B cell (primary cell): ENCODE data around the gene SLC18A2. TPM values are rescaled to one million over a fixed set of nuclear protein-coding genes. Genes with fewer than 3 reads are reported as not detected.
"Not testable (repeated sequence)": the region's sequence is repeated elsewhere in the genome, so short reads cannot be mapped to it uniquely, and the experiment has no call there.

ENCODE experiments used
- ATAC-seq: fragments of 200-7000 bp; cut with Tn5 transposase; one replicate; pipeline ENCODE4 v1.10.0; 2021; ENCODE audit warnings: low read depth, mild to moderate bottlenecking, moderate number of reproducible peaks, moderate library complexity
- CTCF ChIA-PET: fragments of 350-600 bp; sonication (Branson Sonifier 250); formaldehyde crosslinking; loops from one replicate; lab custom pipeline; 2021; ENCODE audit warnings: antibody characterized with exemption, inconsistent platforms; lab: Charles Lee
- POLR2A ChIA-PET: fragments of 350-600 bp; sonication (Branson Sonifier 250); formaldehyde crosslinking; loops from one replicate; lab custom pipeline; 2021; ENCODE audit warnings: antibody characterized with exemption; lab: Charles Lee
- DNase-seq: peaks from one replicate; pipeline ENCODE4 v3.0.0; 2013
- H2AFZ ChIP-seq: 2 replicates; pipeline ENCODE4 v1.6.1; 2012; ENCODE audit warnings: mild to moderate bottlenecking, low read depth, low read length; ENCODE audit not compliant: insufficient read depth, poor library complexity, severe bottlenecking
- H3K27ac ChIP-seq, 2 donors: 1 replicate in 1 of 2; 2 replicates in 1 of 2; pipeline ENCODE4 v1.5.1; 2012 to 2013; ENCODE audit warnings: low read length in 2 of 2, mild to moderate bottlenecking in 2 of 2, moderate library complexity in 1 of 2
- H3K27me3 ChIP-seq, 4 experiments: fragments of 200-600 bp in 1 of 4; sonication (generic) in 1 of 4; replicated peaks in 1 of 4; 1 replicate in 2 of 4; 2 replicates in 2 of 4; pipeline versions ENCODE4 v1.6.1 to v1.7.0; 2013 to 2016; ENCODE audit warnings: low read length in 3 of 4, mild to moderate bottlenecking in 2 of 4, mixed read lengths in 1 of 4, moderate library complexity in 1 of 4; ENCODE audit not compliant: insufficient read depth in 4 of 4, control insufficient read depth in 3 of 4; ENCODE audit errors: control extremely low read depth in 1 of 4
- H3K36me3 ChIP-seq, 2 experiments: replicated peaks in 1 of 2; 1 replicate in 1 of 2; 2 replicates in 1 of 2; pipeline versions ENCODE4 v1.6.1 to v1.7.1; 2013; ENCODE audit warnings: low read length in 1 of 2; ENCODE audit not compliant: insufficient read depth in 2 of 2, control insufficient read depth in 1 of 2; ENCODE audit errors: control extremely low read depth in 1 of 2, extremely low read depth in 1 of 2
- H3K4me1 ChIP-seq, 2 donors: fragments of 200-600 bp in 1 of 2; sonication (generic) in 1 of 2; 1 replicate in 1 of 2; 2 replicates in 1 of 2; pipeline versions ENCODE4 v1.5.1 to v1.6.1; 2013 to 2017; ENCODE audit warnings: low read length in 2 of 2; ENCODE audit not compliant: control insufficient read depth in 2 of 2, insufficient read depth in 2 of 2
- H3K4me2 ChIP-seq: replicated peaks from 2 replicates; pipeline ENCODE3; 2012; ENCODE audit warnings: mild to moderate bottlenecking, low read depth, low read length; ENCODE audit not compliant: poor library complexity, severe bottlenecking
- H3K4me3 ChIP-seq, 5 experiments: fragments of 200-600 bp in 1 of 5; sonication (generic) in 1 of 5; 1 replicate in 3 of 5; 2 replicates in 2 of 5; pipeline versions ENCODE4 v1.5.1 to v1.7.0; 2011 to 2016; ENCODE audit warnings: low read length in 4 of 5, mild to moderate bottlenecking in 4 of 5, low read depth in 2 of 5, control low read depth in 1 of 5, moderate library complexity in 1 of 5; ENCODE audit not compliant: insufficient read depth in 1 of 5; ENCODE audit errors: control extremely low read depth in 1 of 5, extremely low read depth in 1 of 5
- H3K79me2 ChIP-seq: fragments of 200-600 bp; sonication (generic); one replicate; pipeline ENCODE4 v1.6.0; 2016; ENCODE audit warnings: low read length; ENCODE audit not compliant: control insufficient read depth, insufficient read depth
- H3K9ac ChIP-seq: fragments of 200-600 bp; sonication (generic); 2 replicates; pipeline ENCODE4 v1.6.1; 2017; ENCODE audit warnings: mild to moderate bottlenecking, low read length, moderate library complexity
- H3K9me3 ChIP-seq, 3 donors: one replicate each; pipeline versions ENCODE4 v1.6.1 to v1.7.1; 2013; ENCODE audit warnings: low read length in 2 of 3; ENCODE audit not compliant: control insufficient read depth in 2 of 3, insufficient read depth in 1 of 3; ENCODE audit errors: control extremely low read depth in 1 of 3
- H4K20me1 ChIP-seq: 2 replicates; pipeline ENCODE4 v1.6.0; 2012; ENCODE audit warnings: mild to moderate bottlenecking, low read length; ENCODE audit not compliant: insufficient read depth, control insufficient read depth, poor library complexity, severe bottlenecking
- H3K27ac Mint-ChIP-seq: one replicate; pipeline ENCODE4 v1.8.0; 2021; ENCODE audit warnings: mixed read lengths
- H3K27me3 Mint-ChIP-seq: one replicate; pipeline ENCODE4 v1.8.0; 2021; ENCODE audit warnings: mixed read lengths
- H3K4me1 Mint-ChIP-seq: one replicate; pipeline ENCODE4 v1.8.0; 2021; ENCODE audit warnings: mixed read lengths
- H3K4me3 Mint-ChIP-seq: one replicate; pipeline ENCODE4 v1.8.0; 2021; ENCODE audit warnings: mixed read lengths
- H3K9me3 Mint-ChIP-seq: one replicate; pipeline ENCODE4 v1.8.0; 2022; ENCODE audit warnings: mixed read lengths; ENCODE audit not compliant: insufficient read depth
- CTCF ChIP-seq: fragments of 200-600 bp; IDR thresholded peaks from one replicate; pipeline ENCODE4 v1.8.0; 2022; ENCODE audit warnings: antibody characterized with exemption, mild to moderate bottlenecking
- EZH2 ChIP-seq: IDR thresholded peaks from 2 replicates; pipeline ENCODE4 v1.6.1; 2012; ENCODE audit warnings: borderline replicate concordance, low read depth, mild to moderate bottlenecking, moderate library complexity, low read length; ENCODE audit not compliant: insufficient read depth, poor library complexity, severe bottlenecking
- WGBS: methylation state at CpG from one replicate; pipeline ENCODE4 v1.1.5; 2013; ENCODE audit warnings: missing lambda C conversion rate; ENCODE audit not compliant: insufficient coverage; 5-methylcytosine and 5-hydroxymethylcytosine counted together
- intact Hi-C: fragments of 100-400 bp; cut with micrococcal nuclease; formaldehyde crosslinking; loops from one replicate; pipeline ENCODE4 v1.10.0; 2022
- polyA plus RNA-seq: library from polyadenylated mRNA; depleted of rRNA; stranded (reverse); fragments of >200 nt; gene quantifications from 2 replicates; pipeline ENCODE4 v1.2.3, GENCODE V29; 2012
- total RNA-seq, 2 donors: library from RNA; stranded (reverse); fragments of 120-200 nt in 1 of 2; gene quantifications; 1 replicate in 1 of 2; 2 replicates in 1 of 2; pipeline versions ENCODE4 v1.2.3 to v1.2.4, GENCODE V29; 2013 to 2022

The SLC18A2 gene
- total and polyA plus RNA-seq, 2 donors (not counting 1 experiment from before 2014, with no cell fraction given): not detected

GRCh38 chr10:117300671-117301070 lies 59.8 kb downstream of the SLC18A2 start:
- H3K4me3 ChIP-seq: no peak overlapping the region
- H4K20me1 ChIP-seq: no peaks in the 10 kb centered on the region
- Mint-ChIP-seq H3K4me3 (no peak overlapping the region), H3K27ac (no peak overlapping the region), H3K9me3 (peaks cover 9% of the 10 kb centered on the region), H3K4me1 (no peaks in the 10 kb centered on the region), H3K27me3 (no peaks in the 10 kb centered on the region)
- no peak overlapping the region for H2AFZ ChIP-seq
- no peaks in the 10 kb centered on the region for H3K4me1 ChIP-seq
- H3K4me2 ChIP-seq: no peak overlapping the region
- peaks cover 1 to 12% (median 11%) of the 10 kb centered on the region in 3 donors for H3K9me3 ChIP-seq
- ChIA-PET POLR2A (no interaction called here), CTCF (interaction anchor here (1.7 kb wide), 1 partner anchor 14 kb away, joined by 4 read pairs; no protein-coding TSS in a partner anchor)
- intact Hi-C loops: no loop called here
- ATAC-seq (no peak), DNase-seq (no peak)
- H3K27ac ChIP-seq: no peak overlapping the region
- no CpG with 5 or more reads among the region's 1 CpG for WGBS
- no peaks in the 10 kb centered on the region for H3K27me3 ChIP-seq
- H3K79me2 ChIP-seq: no peaks in the 10 kb centered on the region
- H3K36me3 ChIP-seq: peaks cover 0 to 7% of the 10 kb centered on the region in 2 experiments
- no peak overlapping the region for H3K9ac ChIP-seq
- TF ChIP-seq CTCF (no peak), EZH2 (no peak)

GRCh38 chr10:117303451-117303850 lies 62.5 kb downstream of the SLC18A2 start:
- CTCF ChIA-PET, H3K4me3 ChIP-seq, H3K27ac Mint-ChIP-seq: not testable (repeated sequence)

More at GRCh38 chr10:117303451-117303850, 62.5 kb downstream of the SLC18A2 start:
- intact Hi-C loops, H2AFZ ChIP-seq, DNase-seq, H3K79me2 ChIP-seq, H3K9me3 Mint-ChIP-seq, POLR2A ChIA-PET, H3K27me3 Mint-ChIP-seq, H3K9ac ChIP-seq, H3K4me1 Mint-ChIP-seq, H3K4me1 ChIP-seq, H3K36me3 ChIP-seq, H3K4me3 Mint-ChIP-seq, H3K4me2 ChIP-seq, H3K27me3 ChIP-seq, ATAC-seq, H3K27ac ChIP-seq, H4K20me1 ChIP-seq: not testable (repeated sequence)
- 97% methylated on average over 3 of the region's 3 CpGs for WGBS
- peaks cover 1 to 12% (median 11%) of the 10 kb centered on the region in 3 donors for H3K9me3 ChIP-seq
